ENCODE results near the gene CCL16. TPM values are rescaled to one million over a fixed set of nuclear protein-coding genes. Genes with fewer than 3 reads are reported as not detected.
A peak's percentile ranks its signal among the peaks of the same experiment; 100 is the strongest.
"Not testable (repeated sequence)": the region's sequence is repeated elsewhere in the genome, so short reads cannot be mapped to it uniquely, and the experiment has no call there.

Gene CCL16
- total RNA-seq, 1 experiment from 2014 or later: not detected

DNA sequence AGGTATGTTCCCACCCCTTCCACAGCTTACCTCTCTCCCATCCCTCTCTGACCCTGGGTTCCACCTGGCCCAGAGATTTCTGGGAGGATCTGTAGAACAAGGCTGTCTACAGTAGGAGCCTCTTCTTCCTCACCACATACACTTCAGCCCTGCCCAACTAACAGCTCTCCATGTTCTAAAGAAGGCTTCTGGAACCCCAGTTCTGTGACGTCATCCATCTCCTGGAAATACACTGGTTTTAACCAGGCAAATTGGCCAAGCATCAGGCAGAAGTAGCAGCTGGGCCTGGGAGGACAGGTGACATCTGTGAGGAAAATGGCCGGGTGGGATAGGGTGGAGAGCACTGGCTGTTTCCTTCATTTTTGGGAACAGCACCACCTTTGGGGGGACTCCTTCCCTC lies 37.8 kb downstream of the CCL16 start, which contains the start of gene LYZL6:
Gene LYZL6 (minus strand): TSS at position 177 of the 400 bp plus-strand sequence. CDS start 4,357 bp downstream, outside the sequence.
- no peaks in the 10 kb centered on the region for H3K36me3 ChIP-seq
- H3K27me3 ChIP-seq (replicated peaks): no peaks in the 10 kb centered on the region
- no peak for DNase-seq (ENCODE audit: low read depth in 1 of 2, low spot score in 2 of 2)
- no peaks in the 10 kb centered on the region for H3K4me1 ChIP-seq (replicated peaks)
- no peaks in the 10 kb centered on the region for H3K9me3 ChIP-seq (replicated peaks)
- H3K4me3 ChIP-seq: no peak within 1 kb of the TSS
- no peak within 1 kb of the TSS for H3K27ac ChIP-seq

DNA sequence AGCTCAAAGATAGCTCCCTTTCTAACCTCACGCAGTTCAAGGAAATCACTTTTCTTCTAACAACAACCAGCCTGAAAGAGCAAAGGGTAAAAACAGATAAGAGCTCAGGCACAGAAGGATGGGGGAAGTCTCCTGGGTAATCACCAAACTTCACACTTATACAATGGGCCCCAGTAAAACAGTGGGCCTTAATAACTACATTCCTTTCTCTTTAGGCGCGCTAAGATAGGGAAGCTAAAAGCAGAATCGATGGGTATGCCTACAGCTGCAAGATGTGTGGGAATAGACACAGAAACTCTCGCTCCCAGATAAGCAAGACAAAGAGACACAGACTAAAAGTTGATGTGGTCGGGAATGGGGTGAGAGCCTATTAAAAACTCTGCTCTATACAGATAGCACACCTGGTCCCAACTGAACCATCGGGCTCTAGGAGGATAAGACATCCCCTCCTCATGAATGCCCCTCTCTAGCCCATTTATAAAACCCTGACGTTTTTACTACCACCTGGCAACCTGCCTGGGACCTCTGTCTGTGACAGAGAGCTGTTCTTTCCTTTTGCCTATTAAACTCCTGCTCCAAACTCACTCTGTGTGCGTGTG lies 38.6 kb downstream of the CCL16 start:
- no peaks in the 10 kb centered on the region for H3K27me3 ChIP-seq (replicated peaks)
- H3K4me1 ChIP-seq (replicated peaks): no peaks in the 10 kb centered on the region
- H3K36me3 ChIP-seq: no peaks in the 10 kb centered on the region
- no peaks in the 10 kb centered on the region for H3K9me3 ChIP-seq (replicated peaks)
- no peak overlapping the region for H3K4me3 ChIP-seq
- no peak for DNase-seq (ENCODE audit: low read depth in 1 of 2, low spot score in 2 of 2)
- H3K27ac ChIP-seq: no peak overlapping the region

- not testable (repeated sequence) for H3K4me1 ChIP-seq (replicated peaks); H3K9me3 ChIP-seq (replicated peaks); H3K27ac ChIP-seq; H3K4me3 ChIP-seq; H3K27me3 ChIP-seq (replicated peaks); DNase-seq (ENCODE audit: low read depth in 1 of 2, low spot score in 2 of 2); H3K36me3 ChIP-seq
These were observed 42.8 kb downstream of the CCL16 start for GRCh38 chr17:35938492-35938891.

DNA sequence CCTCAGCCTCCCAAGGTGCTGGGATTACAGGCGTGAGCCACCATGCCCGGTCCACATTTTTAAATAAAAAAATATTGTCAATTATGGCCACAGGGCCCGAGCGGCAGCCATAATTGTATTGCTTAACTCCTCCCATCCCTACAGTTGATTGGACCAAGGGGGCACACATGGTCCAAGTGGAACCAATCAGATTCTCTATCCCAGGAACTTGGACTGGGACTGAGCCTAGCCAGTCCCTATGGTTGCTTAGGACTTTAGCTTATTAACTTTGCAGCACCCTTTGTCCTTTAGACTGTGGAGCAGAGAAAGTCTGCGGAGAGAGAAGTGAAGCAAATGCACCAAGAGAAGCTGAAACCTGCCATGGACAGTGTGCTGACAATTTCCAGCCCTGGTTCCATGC lies 45.2 kb downstream of the CCL16 start:
- Histone ChIP-seq H3K4me1 (replicated peaks) (no peaks in the 10 kb centered on the region; the same call in 1 of the 2 replicates), H3K4me3 (no peak overlapping the region), H3K27me3 (replicated peaks) (no peaks in the 10 kb centered on the region), H3K27ac (no peak overlapping the region), H3K9me3 (replicated peaks) (no peaks in the 10 kb centered on the region), H3K36me3 (no peaks in the 10 kb centered on the region)
- DNase-seq (ENCODE audit: low read depth in 1 of 2, low spot score in 2 of 2): no peak

DNA sequence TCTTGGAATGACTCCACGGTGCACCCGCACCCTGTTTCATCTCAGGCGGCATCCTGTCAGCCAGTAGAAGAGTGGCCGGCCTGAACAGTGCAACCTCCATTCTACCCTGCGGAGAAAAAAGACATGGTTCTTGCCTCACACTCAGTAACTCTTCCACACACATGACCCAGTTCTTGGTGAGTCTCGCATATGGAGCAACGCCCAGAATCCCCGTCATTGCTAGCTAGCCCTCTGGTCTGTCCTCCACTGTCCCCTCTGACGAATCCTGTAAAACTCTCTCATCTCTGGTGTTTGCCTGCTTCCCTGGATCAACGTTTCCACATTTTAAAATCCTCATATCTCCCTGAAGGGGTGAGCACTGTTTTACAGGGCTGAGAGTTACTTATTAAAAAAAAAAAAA lies 46.5 kb downstream of the CCL16 start:
- no peak overlapping the region for H3K4me3 ChIP-seq
- no peak overlapping the region for H3K27ac ChIP-seq
- no peak for DNase-seq (ENCODE audit: low read depth in 1 of 2, low spot score in 2 of 2)
- H3K4me1 ChIP-seq (replicated peaks): peaks cover 9% of the 10 kb centered on the region; the same call in 1 of the 2 replicates
- H3K27me3 ChIP-seq (replicated peaks): no peaks in the 10 kb centered on the region
- no peaks in the 10 kb centered on the region for H3K36me3 ChIP-seq
- H3K9me3 ChIP-seq (replicated peaks): no peaks in the 10 kb centered on the region

DNA sequence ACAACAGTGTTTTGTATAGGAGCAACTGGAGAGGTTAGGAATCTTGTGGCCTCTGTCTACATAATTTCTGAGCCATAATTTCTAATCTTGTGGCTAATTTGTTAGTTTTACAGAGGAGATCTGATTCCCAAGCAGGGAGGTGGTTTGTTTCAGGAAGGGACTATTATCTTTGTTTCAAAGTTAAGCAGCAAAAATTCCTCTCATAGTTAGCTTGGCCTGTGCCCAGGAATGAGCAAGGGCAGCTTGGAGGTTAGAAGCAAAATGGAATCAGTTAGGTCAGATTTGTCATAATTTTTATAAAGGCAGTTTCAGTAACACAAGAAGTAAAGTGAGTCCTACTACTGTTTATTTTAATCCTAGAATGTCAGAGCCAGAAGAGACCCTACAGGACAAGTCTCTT lies 48.7 kb downstream of the CCL16 start:
- no peak overlapping the region for H3K4me3 ChIP-seq
- no peak overlapping the region for H3K27ac ChIP-seq
- no peaks in the 10 kb centered on the region for H3K27me3 ChIP-seq (replicated peaks)
- H3K4me1 ChIP-seq (replicated peaks): peaks cover 9% of the 10 kb centered on the region; the same call in 1 of the 2 replicates
- H3K36me3 ChIP-seq: no peaks in the 10 kb centered on the region
- no peak for DNase-seq (ENCODE audit: low read depth in 1 of 2, low spot score in 2 of 2)
- no peaks in the 10 kb centered on the region for H3K9me3 ChIP-seq (replicated peaks)

DNA sequence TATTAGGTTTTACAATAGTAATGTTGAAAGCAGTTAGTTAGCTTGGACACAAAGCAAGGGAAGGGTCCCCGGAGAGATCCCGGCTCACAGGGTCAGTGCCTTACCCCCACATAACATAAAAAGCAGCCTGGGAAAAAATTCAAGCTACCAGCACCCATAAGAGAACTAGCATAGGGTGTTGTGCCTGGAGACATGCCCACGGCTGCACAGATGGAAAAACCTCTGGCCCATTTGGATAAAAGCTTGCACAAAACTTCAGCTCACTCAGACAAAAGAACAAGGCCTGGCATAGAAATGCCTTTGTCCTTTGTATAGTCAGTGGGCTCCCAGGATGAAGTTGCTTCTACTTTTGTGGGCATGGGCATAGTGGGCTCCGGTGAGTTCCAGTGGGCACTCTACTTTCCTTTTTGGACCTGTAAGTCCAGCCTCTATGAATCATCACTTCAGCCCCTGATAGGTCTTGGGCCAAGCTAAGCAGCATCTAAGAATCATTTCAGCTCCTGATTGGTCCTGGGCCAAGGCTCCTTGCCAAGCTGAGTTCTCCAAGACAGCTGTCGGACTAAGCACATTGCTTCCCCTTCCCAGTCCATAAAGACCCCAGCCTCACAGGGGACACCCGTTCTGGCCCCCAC lies 49.4 kb downstream of the CCL16 start:
- no peak overlapping the region for H3K27ac ChIP-seq
- no peaks in the 10 kb centered on the region for H3K27me3 ChIP-seq (replicated peaks)
- DNase-seq (ENCODE audit: low read depth in 1 of 2, low spot score in 2 of 2): no peak
- no peak overlapping the region for H3K4me3 ChIP-seq
- no peaks in the 10 kb centered on the region for H3K9me3 ChIP-seq (replicated peaks)
- H3K4me1 ChIP-seq (replicated peaks): peaks cover 9% of the 10 kb centered on the region; the same call in 1 of the 2 replicates
- no peaks in the 10 kb centered on the region for H3K36me3 ChIP-seq

DNA sequence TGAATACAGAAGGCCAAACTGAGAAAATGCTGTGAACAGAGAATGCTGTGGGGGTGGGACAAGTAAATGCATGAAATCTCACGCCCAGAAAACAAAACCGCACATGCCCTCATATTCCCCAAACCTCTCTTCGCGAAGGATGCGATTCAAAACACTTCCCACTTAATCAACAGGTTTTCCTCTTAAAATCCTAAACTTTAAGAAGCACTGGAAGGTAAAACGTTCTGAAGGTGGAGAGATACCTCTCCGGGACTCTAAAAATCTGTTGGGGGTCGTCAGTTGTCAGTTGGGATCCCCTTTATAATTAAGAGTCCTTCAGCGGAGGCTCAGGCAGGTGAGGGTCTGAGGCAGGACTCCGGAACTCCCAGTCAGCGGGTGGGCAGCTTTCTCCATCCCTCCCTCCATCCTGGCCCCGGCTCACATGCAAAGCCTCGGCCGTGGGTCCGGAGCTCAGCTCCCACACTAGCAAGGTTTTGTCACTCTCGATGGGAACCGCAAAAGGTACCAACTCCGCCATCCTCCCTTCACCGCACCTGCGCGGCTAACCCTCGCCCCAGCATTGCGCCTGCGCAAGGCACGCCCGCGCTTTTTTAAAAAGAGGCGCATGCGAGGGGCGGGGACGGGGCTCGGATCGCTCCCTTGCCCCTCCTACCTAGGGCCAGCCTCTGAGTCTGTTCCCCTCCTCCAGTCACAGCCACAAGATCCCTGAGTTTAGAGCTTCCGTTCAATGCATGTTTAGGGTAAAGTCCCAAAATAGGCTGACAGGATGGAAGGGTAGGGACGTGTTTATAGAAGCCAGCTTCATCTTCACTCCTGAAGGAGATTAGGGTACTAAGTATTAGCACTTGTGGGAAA lies 50.9 kb downstream of the CCL16 start, which contains the start of gene RDM1:
Gene RDM1 (minus strand): TSS at position 563 of the 855 bp plus-strand sequence. CDS start 46 bp downstream, at position 517.
- Histone ChIP-seq H3K36me3 (no peaks in the 10 kb centered on the region), H3K9me3 (replicated peaks) (no peaks in the 10 kb centered on the region), H3K27me3 (replicated peaks) (no peaks in the 10 kb centered on the region), H3K4me3 (peak within 1 kb of the TSS; percentile 30), H3K4me1 (replicated peaks) (peaks cover 9% of the 10 kb centered on the region; the same call in 1 of the 2 replicates), H3K27ac (no peak within 1 kb of the TSS)
- peak; percentile 55 to 58 for DNase-seq (ENCODE audit: low read depth in 1 of 2, low spot score in 2 of 2)

GRCh38 chr17:35927714-35928113 lies 53.6 kb downstream of the CCL16 start:
- Histone ChIP-seq H3K4me3 (no peak overlapping the region), H3K9me3 (replicated peaks) (no peaks in the 10 kb centered on the region), H3K4me1 (replicated peaks) (peaks cover 9% of the 10 kb centered on the region; the same call in 1 of the 2 replicates), H3K27me3 (replicated peaks) (no peaks in the 10 kb centered on the region), H3K27ac (no peak overlapping the region), H3K36me3 (no peaks in the 10 kb centered on the region)
- DNase-seq (ENCODE audit: low read depth in 1 of 2, low spot score in 2 of 2): no peak

Other genes starting within 250 kb of the CCL16 start
- gene RASL10B, start 249.9 kb downstream of the CCL16 start, total RNA-seq (2014; rRNA removed; shearing (Covaris generic)): 0.16 and 0.22 TPM in 2 replicates
- gene GAS2L2, start 228.3 kb downstream of the CCL16 start, total RNA-seq (2014; rRNA removed; shearing (Covaris generic)): not detected in 2 replicates
- gene C17orf50, start 220.6 kb downstream of the CCL16 start, total RNA-seq (2014; rRNA removed; shearing (Covaris generic)): not detected in 2 replicates
- gene MMP28, start 185.9 kb downstream of the CCL16 start, total RNA-seq (2014; rRNA removed; shearing (Covaris generic)): 2.9 and 8.3 TPM in 2 replicates
- 15.5 and 33.6 TPM in 2 replicates for gene TAF15, start 172.0 kb downstream of the CCL16 start, total RNA-seq (2014; rRNA removed; shearing (Covaris generic))
- not detected in 2 replicates for gene HEATR9, start 112.6 kb downstream of the CCL16 start, total RNA-seq (2014; rRNA removed; shearing (Covaris generic))
- not detected in 2 replicates for gene CCL5, start 101.1 kb downstream of the CCL16 start, total RNA-seq (2014; rRNA removed; shearing (Covaris generic))
- 0.11 and 0.50 TPM in 2 replicates for gene RDM1, start 50.7 kb downstream of the CCL16 start, total RNA-seq (2014; rRNA removed; shearing (Covaris generic))
- gene LYZL6, start 37.8 kb downstream of the CCL16 start, total RNA-seq (2014; rRNA removed; shearing (Covaris generic)): not detected in 2 replicates
- gene CCL14, start 5.2 kb upstream of the CCL16 start, total RNA-seq (2014; rRNA removed; shearing (Covaris generic)): not detected in 2 replicates
- gene CCL15, start 20.1 kb upstream of the CCL16 start, total RNA-seq (2014; rRNA removed; shearing (Covaris generic)): not detected in 2 replicates
- gene CCL23, start 36.5 kb upstream of the CCL16 start, total RNA-seq (2014; rRNA removed; shearing (Covaris generic)): not detected in 2 replicates
- gene CCL18, start 82.8 kb upstream of the CCL16 start, total RNA-seq (2014; rRNA removed; shearing (Covaris generic)): not detected in 2 replicates
- not detected in 2 replicates for gene CCL3, start 108.6 kb upstream of the CCL16 start, total RNA-seq (2014; rRNA removed; shearing (Covaris generic))
- gene CCL4, start 122.3 kb upstream of the CCL16 start, total RNA-seq (2014; rRNA removed; shearing (Covaris generic)): not detected in 2 replicates
- gene TBC1D3B, start 195.1 kb upstream of the CCL16 start, total RNA-seq (2014; rRNA removed; shearing (Covaris generic)): 0.66 TPM in 1 of 2 replicates, not detected in the other
- not detected in 2 replicates for gene CCL3L1, start 215.3 kb upstream of the CCL16 start, total RNA-seq (2014; rRNA removed; shearing (Covaris generic))
- not detected in 2 replicates for gene CCL4L2, start 229.6 kb upstream of the CCL16 start, total RNA-seq (2014; rRNA removed; shearing (Covaris generic))

Measured in SJSA1 (cell line).